WTC11 (cell line): Measurements from ENCODE around the gene IMMP1L. TPM values are rescaled to one million over a fixed set of nuclear protein-coding genes. Genes with fewer than 3 reads are reported as not detected.

Experiments used
- ATAC-seq: fragments of 200-7000 bp; cut with Tn5 transposase; 2 replicates; pipeline ENCODE4 v1.10.0; 2021; ENCODE audit warnings: mild to moderate bottlenecking, moderate library complexity
- CTCF ChIA-PET: fragments of 300-600 bp; sonication (Branson Sonifier 250); formaldehyde crosslinking; loops from one replicate; lab custom pipeline; 2021; ENCODE audit warnings: antibody characterized with exemption; lab: Charles Lee
- POLR2A ChIA-PET: fragments of 350-600 bp; sonication (Branson Sonifier 250); formaldehyde crosslinking; loops from one replicate; lab custom pipeline; 2021; ENCODE audit warnings: antibody characterized with exemption; lab: Charles Lee
- DNase-seq: peaks from one replicate; pipeline ENCODE4 v3.0.0; 2021; ENCODE audit warnings: low spot score
- H3K27ac Mint-ChIP-seq: 2 replicates; pipeline ENCODE4 v1.8.0; 2021; ENCODE audit warnings: mixed read lengths
- H3K27me3 Mint-ChIP-seq: 2 replicates; pipeline ENCODE4 v1.8.0; 2021; ENCODE audit warnings: low read depth, mild to moderate bottlenecking, moderate library complexity, mixed read lengths
- H3K36me3 Mint-ChIP-seq: 2 replicates; pipeline ENCODE4 v1.8.0; 2021; ENCODE audit warnings: mixed read lengths
- H3K4me1 Mint-ChIP-seq: 2 replicates; pipeline ENCODE4 v1.8.0; 2022; ENCODE audit warnings: mixed read lengths
- H3K4me3 Mint-ChIP-seq: 2 replicates; pipeline ENCODE4 v1.8.0; 2021; ENCODE audit warnings: mild to moderate bottlenecking, moderate library complexity, mixed read lengths
- H3K9me3 Mint-ChIP-seq: 2 replicates; pipeline ENCODE4 v1.8.0; 2021; ENCODE audit warnings: mixed read lengths
- GTF2I ChIP-seq: fragments of 250-450 bp; sonication (Bioruptor Pico); conservative IDR thresholded peaks from 2 replicates; pipeline ENCODE4 v1.4.0; 2021; ENCODE audit warnings: mild to moderate bottlenecking
- JAZF1 ChIP-seq: fragments of 250-450 bp; sonication (Bioruptor Pico); IDR thresholded peaks from 2 replicates; pipeline ENCODE4 v1.9.0; 2021; ENCODE audit warnings: moderate library complexity, mild to moderate bottlenecking, inconsistent platforms
- MYBL2 ChIP-seq: sonication (generic); formaldehyde crosslinking; IDR thresholded peaks from 2 replicates; pipeline ENCODE4 v1.8.1; 2023; ENCODE audit warnings: mild to moderate bottlenecking, moderate library complexity, missing genetic modification reagents
- ZNF121 ChIP-seq: sonication (generic); formaldehyde crosslinking; IDR thresholded peaks from 2 replicates; pipeline ENCODE4 v1.8.0; 2023; ENCODE audit warnings: missing genetic modification reagents
- ZNF219 ChIP-seq: sonication (generic); formaldehyde crosslinking; IDR thresholded peaks from 2 replicates; pipeline ENCODE4 v1.8.0; 2023; ENCODE audit warnings: missing genetic modification reagents, mild to moderate bottlenecking, borderline replicate concordance
- ZNF263 ChIP-seq: sonication (generic); formaldehyde crosslinking; IDR thresholded peaks from 2 replicates; pipeline ENCODE4 v1.8.1; 2022; ENCODE audit warnings: low read depth, mild to moderate bottlenecking, moderate library complexity, missing genetic modification reagents
- ZNF317 ChIP-seq: sonication (generic); formaldehyde crosslinking; IDR thresholded peaks from 2 replicates; pipeline ENCODE4 v1.8.1; 2023; ENCODE audit warnings: low read depth, mild to moderate bottlenecking, moderate library complexity, missing genetic modification reagents, borderline replicate concordance
- total RNA-seq: library from RNA; stranded (reverse); gene quantifications from 3 replicates; pipeline ENCODE4 v1.2.3, GENCODE V29; 2021
- TF ChIP-seq, protein P1 (sequence below): fragments of 250-450 bp; sonication (Bioruptor Pico); IDR thresholded peaks from 2 replicates; pipeline ENCODE4 v1.9.0; 2021; ENCODE audit warnings: mild to moderate bottlenecking
- TF ChIP-seq, protein P2 (sequence below): sonication (generic); formaldehyde crosslinking; IDR thresholded peaks from 2 replicates; pipeline ENCODE4 v1.8.1; 2023; ENCODE audit warnings: mild to moderate bottlenecking, missing genetic modification reagents
- TF ChIP-seq, protein P3 (sequence below): sonication (generic); formaldehyde crosslinking; IDR thresholded peaks from 2 replicates; pipeline ENCODE4 v1.8.1; 2023; ENCODE audit warnings: mild to moderate bottlenecking, missing genetic modification reagents, moderate library complexity
- TF ChIP-seq, protein P4 (sequence below): sonication (generic); formaldehyde crosslinking; IDR thresholded peaks from 2 replicates; pipeline ENCODE4 v1.8.1; 2022; ENCODE audit warnings: low read depth, mild to moderate bottlenecking, moderate library complexity, missing genetic modification reagents, borderline replicate concordance
- TF ChIP-seq, protein P5 (sequence below): sonication (generic); formaldehyde crosslinking; conservative IDR thresholded peaks from 2 replicates; pipeline ENCODE4 v1.8.1; 2023; ENCODE audit warnings: mild to moderate bottlenecking, low read depth, missing genetic modification reagents, moderate library complexity
- TF ChIP-seq, protein P6 (sequence below): sonication (generic); formaldehyde crosslinking; IDR thresholded peaks from 2 replicates; pipeline ENCODE4 v1.8.1; 2022; ENCODE audit warnings: mild to moderate bottlenecking, moderate library complexity, missing genetic modification reagents
- TF ChIP-seq, protein P7 (sequence below): sonication (generic); formaldehyde crosslinking; IDR thresholded peaks from 2 replicates; pipeline ENCODE4 v1.8.1; 2023; ENCODE audit warnings: mild to moderate bottlenecking, missing genetic modification reagents, borderline replicate concordance

Gene IMMP1L
- total RNA-seq, 1 experiment from 2014 or later, result 29.6 TPM

DNA sequence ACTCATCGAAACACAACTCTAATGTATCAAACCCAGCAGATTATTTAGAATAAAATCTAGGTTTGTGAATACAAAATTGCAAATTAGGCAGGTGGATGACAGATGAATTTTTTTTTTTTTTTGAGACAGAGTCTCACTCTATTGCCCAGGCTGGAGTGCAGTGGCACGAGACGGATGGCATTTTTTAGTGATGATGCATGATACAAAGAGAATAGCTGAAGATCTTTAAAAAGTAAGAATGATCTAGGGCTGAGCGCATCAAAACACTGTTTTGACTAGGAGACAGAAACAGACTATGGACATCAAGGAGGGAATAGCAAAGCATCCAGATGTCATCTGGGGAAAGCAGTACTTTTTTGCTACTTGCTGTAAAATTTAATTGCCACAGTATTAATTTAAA, 63.8 kb downstream of the IMMP1L start (continued):
- TF ChIP-seq, protein P1, sequence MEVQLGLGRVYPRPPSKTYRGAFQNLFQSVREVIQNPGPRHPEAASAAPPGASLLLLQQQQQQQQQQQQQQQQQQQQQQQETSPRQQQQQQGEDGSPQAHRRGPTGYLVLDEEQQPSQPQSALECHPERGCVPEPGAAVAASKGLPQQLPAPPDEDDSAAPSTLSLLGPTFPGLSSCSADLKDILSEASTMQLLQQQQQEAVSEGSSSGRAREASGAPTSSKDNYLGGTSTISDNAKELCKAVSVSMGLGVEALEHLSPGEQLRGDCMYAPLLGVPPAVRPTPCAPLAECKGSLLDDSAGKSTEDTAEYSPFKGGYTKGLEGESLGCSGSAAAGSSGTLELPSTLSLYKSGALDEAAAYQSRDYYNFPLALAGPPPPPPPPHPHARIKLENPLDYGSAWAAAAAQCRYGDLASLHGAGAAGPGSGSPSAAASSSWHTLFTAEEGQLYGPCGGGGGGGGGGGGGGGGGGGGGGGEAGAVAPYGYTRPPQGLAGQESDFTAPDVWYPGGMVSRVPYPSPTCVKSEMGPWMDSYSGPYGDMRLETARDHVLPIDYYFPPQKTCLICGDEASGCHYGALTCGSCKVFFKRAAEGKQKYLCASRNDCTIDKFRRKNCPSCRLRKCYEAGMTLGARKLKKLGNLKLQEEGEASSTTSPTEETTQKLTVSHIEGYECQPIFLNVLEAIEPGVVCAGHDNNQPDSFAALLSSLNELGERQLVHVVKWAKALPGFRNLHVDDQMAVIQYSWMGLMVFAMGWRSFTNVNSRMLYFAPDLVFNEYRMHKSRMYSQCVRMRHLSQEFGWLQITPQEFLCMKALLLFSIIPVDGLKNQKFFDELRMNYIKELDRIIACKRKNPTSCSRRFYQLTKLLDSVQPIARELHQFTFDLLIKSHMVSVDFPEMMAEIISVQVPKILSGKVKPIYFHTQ, result no peak
- TF ChIP-seq, all 79 proteins: peak for 0

DNA sequence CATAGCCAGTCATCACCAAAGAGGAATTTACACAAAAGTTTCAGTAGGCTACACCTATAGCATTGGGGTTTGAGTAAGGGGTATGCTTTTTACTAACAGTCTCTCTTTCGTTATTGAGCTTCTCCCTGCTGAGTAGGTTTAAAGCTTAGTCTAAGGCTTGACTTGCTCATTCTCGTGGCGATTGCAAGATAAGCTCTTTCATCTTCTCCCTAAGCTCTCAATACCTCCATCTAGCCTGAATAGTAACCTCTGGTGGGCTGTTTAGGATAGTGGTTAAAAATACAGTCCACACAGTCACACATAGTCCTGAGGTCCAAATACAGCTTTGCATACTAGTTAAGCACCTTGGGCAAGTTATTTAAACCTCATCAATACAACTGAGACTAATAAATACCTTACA, 65.6 kb downstream of the IMMP1L start:
- no peak overlapping the region for H3K4me3 Mint-ChIP-seq
- H3K4me1 Mint-ChIP-seq, result peaks cover 26% of the 10 kb centered on the region
- H3K9me3 Mint-ChIP-seq, result no peaks in the 10 kb centered on the region
- H3K27me3 Mint-ChIP-seq, result no peaks in the 10 kb centered on the region
- DNase-seq, result no peak
- CTCF ChIA-PET, result interaction anchor here (0.8 to 1.4 kb wide), 4 partner anchors 196 to 443 kb away, joined by 3 to 5 read pairs (median 4); no protein-coding TSS in a partner anchor
- TF ChIP-seq JAZF1 (CRISPR knock-in tag) (no peak), GTF2I (CRISPR knock-in tag) (no peak), ZNF219 (no peak), ZNF317 (CRISPR knock-in tag) (no peak)
- TF ChIP-seq, protein P2, sequence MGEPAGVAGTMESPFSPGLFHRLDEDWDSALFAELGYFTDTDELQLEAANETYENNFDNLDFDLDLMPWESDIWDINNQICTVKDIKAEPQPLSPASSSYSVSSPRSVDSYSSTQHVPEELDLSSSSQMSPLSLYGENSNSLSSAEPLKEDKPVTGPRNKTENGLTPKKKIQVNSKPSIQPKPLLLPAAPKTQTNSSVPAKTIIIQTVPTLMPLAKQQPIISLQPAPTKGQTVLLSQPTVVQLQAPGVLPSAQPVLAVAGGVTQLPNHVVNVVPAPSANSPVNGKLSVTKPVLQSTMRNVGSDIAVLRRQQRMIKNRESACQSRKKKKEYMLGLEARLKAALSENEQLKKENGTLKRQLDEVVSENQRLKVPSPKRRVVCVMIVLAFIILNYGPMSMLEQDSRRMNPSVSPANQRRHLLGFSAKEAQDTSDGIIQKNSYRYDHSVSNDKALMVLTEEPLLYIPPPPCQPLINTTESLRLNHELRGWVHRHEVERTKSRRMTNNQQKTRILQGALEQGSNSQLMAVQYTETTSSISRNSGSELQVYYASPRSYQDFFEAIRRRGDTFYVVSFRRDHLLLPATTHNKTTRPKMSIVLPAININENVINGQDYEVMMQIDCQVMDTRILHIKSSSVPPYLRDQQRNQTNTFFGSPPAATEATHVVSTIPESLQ (CRISPR knock-in tag), result no peak
- TF ChIP-seq, protein P3, sequence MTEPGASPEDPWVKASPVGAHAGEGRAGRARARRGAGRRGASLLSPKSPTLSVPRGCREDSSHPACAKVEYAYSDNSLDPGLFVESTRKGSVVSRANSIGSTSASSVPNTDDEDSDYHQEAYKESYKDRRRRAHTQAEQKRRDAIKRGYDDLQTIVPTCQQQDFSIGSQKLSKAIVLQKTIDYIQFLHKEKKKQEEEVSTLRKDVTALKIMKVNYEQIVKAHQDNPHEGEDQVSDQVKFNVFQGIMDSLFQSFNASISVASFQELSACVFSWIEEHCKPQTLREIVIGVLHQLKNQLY (CRISPR knock-in tag), result no peak
- TF ChIP-seq, protein P4, sequence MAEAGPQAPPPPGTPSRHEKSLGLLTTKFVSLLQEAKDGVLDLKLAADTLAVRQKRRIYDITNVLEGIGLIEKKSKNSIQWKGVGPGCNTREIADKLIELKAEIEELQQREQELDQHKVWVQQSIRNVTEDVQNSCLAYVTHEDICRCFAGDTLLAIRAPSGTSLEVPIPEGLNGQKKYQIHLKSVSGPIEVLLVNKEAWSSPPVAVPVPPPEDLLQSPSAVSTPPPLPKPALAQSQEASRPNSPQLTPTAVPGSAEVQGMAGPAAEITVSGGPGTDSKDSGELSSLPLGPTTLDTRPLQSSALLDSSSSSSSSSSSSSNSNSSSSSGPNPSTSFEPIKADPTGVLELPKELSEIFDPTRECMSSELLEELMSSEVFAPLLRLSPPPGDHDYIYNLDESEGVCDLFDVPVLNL, result no peak
- TF ChIP-seq, all 79 proteins: peak for 0
- peak; percentile 52 for ATAC-seq
- Mint-ChIP-seq H3K36me3 (peaks cover 6% of the 10 kb centered on the region; the same call in 1 of the 2 replicates), H3K27ac (peak overlapping the region; percentile 91)
- POLR2A ChIA-PET, result interaction anchor here (0.5 kb wide), 1 partner anchor 1815 kb away, joined by 3 read pairs; no protein-coding TSS in a partner anchor

DNA sequence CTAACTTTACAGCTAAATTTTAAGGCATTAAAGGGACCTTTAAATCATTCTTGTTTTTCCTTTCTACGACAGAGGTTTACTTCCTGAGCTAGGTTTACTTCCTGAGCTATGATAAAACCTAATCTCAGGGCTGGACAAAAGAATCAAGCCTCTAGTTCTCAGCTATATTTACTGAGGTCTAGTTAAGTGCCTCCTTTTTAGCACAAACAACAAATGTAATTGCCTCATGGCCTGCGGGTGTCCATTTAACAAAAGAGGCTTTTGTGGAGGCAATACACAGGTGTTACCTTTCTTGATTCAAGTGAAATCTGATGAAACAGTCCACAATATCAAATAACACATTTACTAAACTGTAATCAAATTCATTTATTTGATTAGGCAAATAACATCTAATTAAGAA, 67.3 kb downstream of the IMMP1L start:
- CTCF ChIA-PET, result interaction anchor here (0.9 to 1.5 kb wide), 3 partner anchors 101 to 516 kb away, joined by 3 to 4 read pairs (median 3); no protein-coding TSS in a partner anchor
- Mint-ChIP-seq H3K9me3 (no peaks in the 10 kb centered on the region), H3K4me3 (no peak overlapping the region), H3K4me1 (peaks cover 26% of the 10 kb centered on the region), H3K27ac (no peak overlapping the region), H3K36me3 (0 out of 2 replicates have a peak, but pooled peaks cover under 1% of the 10 kb centered on the region), H3K27me3 (no peaks in the 10 kb centered on the region)
- DNase-seq, result no peak
- ATAC-seq, result peak; percentile 66
- POLR2A ChIA-PET, result no interaction called here
- TF ChIP-seq, protein P5, sequence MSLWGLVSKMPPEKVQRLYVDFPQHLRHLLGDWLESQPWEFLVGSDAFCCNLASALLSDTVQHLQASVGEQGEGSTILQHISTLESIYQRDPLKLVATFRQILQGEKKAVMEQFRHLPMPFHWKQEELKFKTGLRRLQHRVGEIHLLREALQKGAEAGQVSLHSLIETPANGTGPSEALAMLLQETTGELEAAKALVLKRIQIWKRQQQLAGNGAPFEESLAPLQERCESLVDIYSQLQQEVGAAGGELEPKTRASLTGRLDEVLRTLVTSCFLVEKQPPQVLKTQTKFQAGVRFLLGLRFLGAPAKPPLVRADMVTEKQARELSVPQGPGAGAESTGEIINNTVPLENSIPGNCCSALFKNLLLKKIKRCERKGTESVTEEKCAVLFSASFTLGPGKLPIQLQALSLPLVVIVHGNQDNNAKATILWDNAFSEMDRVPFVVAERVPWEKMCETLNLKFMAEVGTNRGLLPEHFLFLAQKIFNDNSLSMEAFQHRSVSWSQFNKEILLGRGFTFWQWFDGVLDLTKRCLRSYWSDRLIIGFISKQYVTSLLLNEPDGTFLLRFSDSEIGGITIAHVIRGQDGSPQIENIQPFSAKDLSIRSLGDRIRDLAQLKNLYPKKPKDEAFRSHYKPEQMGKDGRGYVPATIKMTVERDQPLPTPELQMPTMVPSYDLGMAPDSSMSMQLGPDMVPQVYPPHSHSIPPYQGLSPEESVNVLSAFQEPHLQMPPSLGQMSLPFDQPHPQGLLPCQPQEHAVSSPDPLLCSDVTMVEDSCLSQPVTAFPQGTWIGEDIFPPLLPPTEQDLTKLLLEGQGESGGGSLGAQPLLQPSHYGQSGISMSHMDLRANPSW (CRISPR knock-in tag), result no peak
- TF ChIP-seq, protein P6, sequence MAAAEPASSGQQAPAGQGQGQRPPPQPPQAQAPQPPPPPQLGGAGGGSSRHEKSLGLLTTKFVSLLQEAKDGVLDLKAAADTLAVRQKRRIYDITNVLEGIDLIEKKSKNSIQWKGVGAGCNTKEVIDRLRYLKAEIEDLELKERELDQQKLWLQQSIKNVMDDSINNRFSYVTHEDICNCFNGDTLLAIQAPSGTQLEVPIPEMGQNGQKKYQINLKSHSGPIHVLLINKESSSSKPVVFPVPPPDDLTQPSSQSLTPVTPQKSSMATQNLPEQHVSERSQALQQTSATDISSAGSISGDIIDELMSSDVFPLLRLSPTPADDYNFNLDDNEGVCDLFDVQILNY, result no peak
- TF ChIP-seq ZNF121 (CRISPR knock-in tag), result no peak
- TF ChIP-seq, protein P4, result no peak
- TF ChIP-seq MYBL2 (CRISPR knock-in tag), result no peak
- no peak for TF ChIP-seq ZNF263 (CRISPR knock-in tag)
- TF ChIP-seq, protein P7, sequence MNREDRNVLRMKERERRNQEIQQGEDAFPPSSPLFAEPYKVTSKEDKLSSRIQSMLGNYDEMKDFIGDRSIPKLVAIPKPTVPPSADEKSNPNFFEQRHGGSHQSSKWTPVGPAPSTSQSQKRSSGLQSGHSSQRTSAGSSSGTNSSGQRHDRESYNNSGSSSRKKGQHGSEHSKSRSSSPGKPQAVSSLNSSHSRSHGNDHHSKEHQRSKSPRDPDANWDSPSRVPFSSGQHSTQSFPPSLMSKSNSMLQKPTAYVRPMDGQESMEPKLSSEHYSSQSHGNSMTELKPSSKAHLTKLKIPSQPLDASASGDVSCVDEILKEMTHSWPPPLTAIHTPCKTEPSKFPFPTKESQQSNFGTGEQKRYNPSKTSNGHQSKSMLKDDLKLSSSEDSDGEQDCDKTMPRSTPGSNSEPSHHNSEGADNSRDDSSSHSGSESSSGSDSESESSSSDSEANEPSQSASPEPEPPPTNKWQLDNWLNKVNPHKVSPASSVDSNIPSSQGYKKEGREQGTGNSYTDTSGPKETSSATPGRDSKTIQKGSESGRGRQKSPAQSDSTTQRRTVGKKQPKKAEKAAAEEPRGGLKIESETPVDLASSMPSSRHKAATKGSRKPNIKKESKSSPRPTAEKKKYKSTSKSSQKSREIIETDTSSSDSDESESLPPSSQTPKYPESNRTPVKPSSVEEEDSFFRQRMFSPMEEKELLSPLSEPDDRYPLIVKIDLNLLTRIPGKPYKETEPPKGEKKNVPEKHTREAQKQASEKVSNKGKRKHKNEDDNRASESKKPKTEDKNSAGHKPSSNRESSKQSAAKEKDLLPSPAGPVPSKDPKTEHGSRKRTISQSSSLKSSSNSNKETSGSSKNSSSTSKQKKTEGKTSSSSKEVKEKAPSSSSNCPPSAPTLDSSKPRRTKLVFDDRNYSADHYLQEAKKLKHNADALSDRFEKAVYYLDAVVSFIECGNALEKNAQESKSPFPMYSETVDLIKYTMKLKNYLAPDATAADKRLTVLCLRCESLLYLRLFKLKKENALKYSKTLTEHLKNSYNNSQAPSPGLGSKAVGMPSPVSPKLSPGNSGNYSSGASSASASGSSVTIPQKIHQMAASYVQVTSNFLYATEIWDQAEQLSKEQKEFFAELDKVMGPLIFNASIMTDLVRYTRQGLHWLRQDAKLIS, result no peak
